SK-N-MC (cell line): ENCODE results near the gene DUSP5.

ENCODE experiments used
- EZH2 ChIP-seq: fragments of 200-600 bp; sonication (generic); IDR thresholded peaks from one replicate; pipeline ENCODE4 v1.6.1; 2017; ENCODE audit warnings: antibody characterized with exemption
- POLR2AphosphoS5 ChIP-seq: IDR thresholded peaks from 2 replicates; pipeline ENCODE4 v1.6.1; 2012; ENCODE audit warnings: mild to moderate bottlenecking, low read depth, low read length, borderline replicate concordance

GRCh38 chr10:110544958-110545537 is 47.3 kb downstream of the DUSP5 start:
- TF ChIP-seq POLR2AphosphoS5, result no peak
- TF ChIP-seq EZH2, result no peak
